K562 (cell line): ENCODE data around the gene HMG20B. TPM values are rescaled to one million over a fixed set of nuclear protein-coding genes. Genes with fewer than 3 reads are reported as not detected.

Experiments used
- CCAR2 ChIP-seq: fragments of 200-400 bp; formaldehyde crosslinking; IDR thresholded peaks from 2 replicates; pipeline ENCODE4 v1.6.1; 2017; ENCODE audit warnings: mild to moderate bottlenecking, low read depth, low read length
- E4F1 ChIP-seq: fragments of 250-450 bp; sonication (Bioruptor Pico); IDR thresholded peaks from 2 replicates; pipeline ENCODE4 v1.5.0; 2021; ENCODE audit warnings: mild to moderate bottlenecking, borderline replicate concordance
- ELF1 ChIP-seq: fragments of 200-800 bp; sonication (Bioruptor generic); IDR thresholded peaks from 2 replicates; pipeline ENCODE4 v1.6.1; 2016; ENCODE audit warnings: missing genetic modification characterization, missing compliant biosample characterization
- MAFF ChIP-seq: IDR thresholded peaks from 2 replicates; pipeline ENCODE4 v1.6.1; 2012; ENCODE audit warnings: low read length, improper control_type of control experiment
- PCBP1 ChIP-seq: fragments of 200-400 bp; formaldehyde crosslinking; IDR thresholded peaks from 2 replicates; pipeline ENCODE4 v1.6.1; 2018; ENCODE audit warnings: mild to moderate bottlenecking, low read depth, low read length; ENCODE audit not compliant: poor library complexity, severe bottlenecking
- PTRF ChIP-seq: fragments of 450-650 bp; IDR thresholded peaks from 2 replicates; pipeline ENCODE4 v1.6.1; 2016; ENCODE audit warnings: mild to moderate bottlenecking, missing genetic modification characterization, missing compliant biosample characterization
- SETDB1 ChIP-seq: IDR thresholded peaks from one replicate; pipeline ENCODE4 v1.6.1; 2012; ENCODE audit warnings: low read length, control low read depth, inconsistent platforms
- SRSF1 ChIP-seq: fragments of 200-400 bp; formaldehyde crosslinking; IDR thresholded peaks from 2 replicates; pipeline ENCODE4 v1.6.1; 2017; ENCODE audit warnings: mild to moderate bottlenecking, low read depth, low read length, moderate library complexity
- TBP ChIP-seq: optimal IDR thresholded peaks from 2 replicates; pipeline ENCODE3; 2011; ENCODE audit warnings: low read depth, low read length, improper control_type of control experiment
- TCFL5 ChIP-seq: fragments of 250-450 bp; sonication (Bioruptor Pico); conservative IDR thresholded peaks from 2 replicates; pipeline ENCODE4 v1.6.1; 2021; ENCODE audit warnings: mild to moderate bottlenecking, moderate library complexity, matching md5 sums
- ZNF586 ChIP-seq: fragments of 450-650 bp; formaldehyde crosslinking; conservative IDR thresholded peaks from 2 replicates; pipeline ENCODE4 v1.4.0; 2020; ENCODE audit warnings: mild to moderate bottlenecking, moderate library complexity
- ZNF668 ChIP-seq: fragments of 250-450 bp; sonication (Bioruptor Pico); IDR thresholded peaks from 2 replicates; pipeline ENCODE4 v1.8.0; 2022; ENCODE audit warnings: mild to moderate bottlenecking, inconsistent platforms
- ZNF785 ChIP-seq: fragments of 250-450 bp; sonication (Bioruptor Pico); IDR thresholded peaks from 2 replicates; pipeline ENCODE4 v1.4.0; 2020; ENCODE audit warnings: mild to moderate bottlenecking
- polyA plus RNA-seq, 8 experiments: library from polyadenylated mRNA; depleted of rRNA in 4 of 8; stranded (reverse) in 5 of 8; unstranded in 3 of 8; fragments of >200 nt; fragmentation: Nextera tagmentation in 2 of 8; fragmentation: Illumina TruSeq in 1 of 8; extraction: Ambion mirVana in 2 of 8; extraction: Trizol in 1 of 8; gene quantifications; 2 replicates each; pipeline versions ENCODE4 v1.2.1 to v1.2.3, GENCODE V29; 2011 to 2014; ENCODE audit warnings: inconsistent platforms in 1 of 8, missing spikeins in 1 of 8
- total RNA-seq, 7 experiments: library from RNA; depleted of rRNA in 6 of 7; stranded (reverse); fragments of >200 nt in 6 of 7; fragmentation: Illumina TruSeq in 2 of 7; extraction: Trizol in 2 of 7; gene quantifications; 2 replicates each; pipeline versions ENCODE4 v1.2.1 to v1.2.3, GENCODE V29; 2011 to 2021; ENCODE audit warnings: low replicate concordance in 1 of 7
- TF ChIP-seq, protein P1 (sequence below): sonication (generic); formaldehyde crosslinking; IDR thresholded peaks from 2 replicates; pipeline ENCODE4 v1.8.0; 2023; ENCODE audit warnings: mild to moderate bottlenecking, missing genetic modification reagents
- TF ChIP-seq, protein P2 (sequence below), 2 experiments: fragments of 450-650 bp in 1 of 2; sonication (generic) in 1 of 2; formaldehyde crosslinking; conservative IDR thresholded peaks; 2 replicates each; pipeline versions ENCODE4 v1.4.0 to v1.8.1; 2020 to 2022; ENCODE audit warnings: mild to moderate bottlenecking in 1 of 2, missing genetic modification reagents in 1 of 2

Gene HMG20B
- total and polyA plus RNA-seq, 9 of the 15 experiments (the other 6 are each of a cell fraction or from before 2014, with no cell fraction given): 0.35 to 172 (median 38.6) TPM

GRCh38 chr19:3626473-3627350 lies 54.0 kb downstream of the HMG20B start, which contains the start of gene CACTIN (continued):
- no peak for TF ChIP-seq TCFL5 (CRISPR knock-in tag)
- no peak for TF ChIP-seq MAFF
- no peak for TF ChIP-seq SETDB1
- TF ChIP-seq ZNF586: no peak
- no peak for TF ChIP-seq E4F1 (CRISPR knock-in tag)
- TF ChIP-seq SRSF1: no peak
- no peak for TF ChIP-seq ZNF668 (CRISPR knock-in tag)
- TF ChIP-seq, protein P1, sequence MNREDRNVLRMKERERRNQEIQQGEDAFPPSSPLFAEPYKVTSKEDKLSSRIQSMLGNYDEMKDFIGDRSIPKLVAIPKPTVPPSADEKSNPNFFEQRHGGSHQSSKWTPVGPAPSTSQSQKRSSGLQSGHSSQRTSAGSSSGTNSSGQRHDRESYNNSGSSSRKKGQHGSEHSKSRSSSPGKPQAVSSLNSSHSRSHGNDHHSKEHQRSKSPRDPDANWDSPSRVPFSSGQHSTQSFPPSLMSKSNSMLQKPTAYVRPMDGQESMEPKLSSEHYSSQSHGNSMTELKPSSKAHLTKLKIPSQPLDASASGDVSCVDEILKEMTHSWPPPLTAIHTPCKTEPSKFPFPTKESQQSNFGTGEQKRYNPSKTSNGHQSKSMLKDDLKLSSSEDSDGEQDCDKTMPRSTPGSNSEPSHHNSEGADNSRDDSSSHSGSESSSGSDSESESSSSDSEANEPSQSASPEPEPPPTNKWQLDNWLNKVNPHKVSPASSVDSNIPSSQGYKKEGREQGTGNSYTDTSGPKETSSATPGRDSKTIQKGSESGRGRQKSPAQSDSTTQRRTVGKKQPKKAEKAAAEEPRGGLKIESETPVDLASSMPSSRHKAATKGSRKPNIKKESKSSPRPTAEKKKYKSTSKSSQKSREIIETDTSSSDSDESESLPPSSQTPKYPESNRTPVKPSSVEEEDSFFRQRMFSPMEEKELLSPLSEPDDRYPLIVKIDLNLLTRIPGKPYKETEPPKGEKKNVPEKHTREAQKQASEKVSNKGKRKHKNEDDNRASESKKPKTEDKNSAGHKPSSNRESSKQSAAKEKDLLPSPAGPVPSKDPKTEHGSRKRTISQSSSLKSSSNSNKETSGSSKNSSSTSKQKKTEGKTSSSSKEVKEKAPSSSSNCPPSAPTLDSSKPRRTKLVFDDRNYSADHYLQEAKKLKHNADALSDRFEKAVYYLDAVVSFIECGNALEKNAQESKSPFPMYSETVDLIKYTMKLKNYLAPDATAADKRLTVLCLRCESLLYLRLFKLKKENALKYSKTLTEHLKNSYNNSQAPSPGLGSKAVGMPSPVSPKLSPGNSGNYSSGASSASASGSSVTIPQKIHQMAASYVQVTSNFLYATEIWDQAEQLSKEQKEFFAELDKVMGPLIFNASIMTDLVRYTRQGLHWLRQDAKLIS: 0 out of 2 replicates have a peak, but pooled peaks have one; percentile 68
- no peak for TF ChIP-seq ZNF785
- peak; percentile 86 for TF ChIP-seq ELF1 (tag)
- TF ChIP-seq TBP: peak; percentile 74
- TF ChIP-seq, protein P2, sequence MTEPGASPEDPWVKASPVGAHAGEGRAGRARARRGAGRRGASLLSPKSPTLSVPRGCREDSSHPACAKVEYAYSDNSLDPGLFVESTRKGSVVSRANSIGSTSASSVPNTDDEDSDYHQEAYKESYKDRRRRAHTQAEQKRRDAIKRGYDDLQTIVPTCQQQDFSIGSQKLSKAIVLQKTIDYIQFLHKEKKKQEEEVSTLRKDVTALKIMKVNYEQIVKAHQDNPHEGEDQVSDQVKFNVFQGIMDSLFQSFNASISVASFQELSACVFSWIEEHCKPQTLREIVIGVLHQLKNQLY (CRISPR knock-in tag; conservative IDR thresholded peaks at IDR 0.05): no peak
- no peak for TF ChIP-seq CCAR2
- TF ChIP-seq PTRF: no peak
- peak; percentile 55 for TF ChIP-seq PCBP1
